GM12873 (cell line): ENCODE measurements around the gene PARN.

Experiments used
- CTCF ChIP-seq: IDR thresholded peaks from 2 replicates; pipeline ENCODE4 v1.5.1; 2012; ENCODE audit warnings: low read depth, mild to moderate bottlenecking, moderate library complexity, low read length, control low read depth; ENCODE audit not compliant: insufficient read depth; ENCODE audit errors: missing control alignments

The PARN gene

GRCh38 chr16:14415291-14415690 is 214.8 kb downstream of the PARN start:
- TF ChIP-seq CTCF, result no peak

DNA sequence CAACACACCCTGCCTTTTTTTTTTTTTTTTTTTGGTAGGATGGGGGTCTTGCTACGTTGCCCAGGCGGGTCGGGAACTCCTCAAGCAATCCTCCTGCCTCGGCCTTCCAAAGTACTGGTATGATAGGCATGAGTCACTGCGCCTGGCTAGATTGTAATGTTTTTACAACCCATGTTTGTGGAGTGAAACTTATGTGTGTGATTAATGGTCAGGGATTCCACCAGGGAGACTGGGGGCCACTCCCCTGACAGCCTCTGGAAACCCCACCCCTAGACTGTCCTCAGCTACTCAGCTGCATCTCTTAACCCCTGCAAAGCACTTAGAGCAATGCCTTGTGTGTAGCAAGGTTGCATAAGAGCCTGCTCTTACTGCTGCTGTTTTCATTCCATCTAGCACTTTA is 220.5 kb downstream of the PARN start:
- TF ChIP-seq CTCF, result no peak

GRCh38 chr16:14407786-14408399 is 222.2 kb downstream of the PARN start:
- TF ChIP-seq CTCF, result no peak

- TF ChIP-seq CTCF, result no peak
Measured at GRCh38 chr16:14405611-14406537, 224.2 kb downstream of the PARN start.

DNA sequence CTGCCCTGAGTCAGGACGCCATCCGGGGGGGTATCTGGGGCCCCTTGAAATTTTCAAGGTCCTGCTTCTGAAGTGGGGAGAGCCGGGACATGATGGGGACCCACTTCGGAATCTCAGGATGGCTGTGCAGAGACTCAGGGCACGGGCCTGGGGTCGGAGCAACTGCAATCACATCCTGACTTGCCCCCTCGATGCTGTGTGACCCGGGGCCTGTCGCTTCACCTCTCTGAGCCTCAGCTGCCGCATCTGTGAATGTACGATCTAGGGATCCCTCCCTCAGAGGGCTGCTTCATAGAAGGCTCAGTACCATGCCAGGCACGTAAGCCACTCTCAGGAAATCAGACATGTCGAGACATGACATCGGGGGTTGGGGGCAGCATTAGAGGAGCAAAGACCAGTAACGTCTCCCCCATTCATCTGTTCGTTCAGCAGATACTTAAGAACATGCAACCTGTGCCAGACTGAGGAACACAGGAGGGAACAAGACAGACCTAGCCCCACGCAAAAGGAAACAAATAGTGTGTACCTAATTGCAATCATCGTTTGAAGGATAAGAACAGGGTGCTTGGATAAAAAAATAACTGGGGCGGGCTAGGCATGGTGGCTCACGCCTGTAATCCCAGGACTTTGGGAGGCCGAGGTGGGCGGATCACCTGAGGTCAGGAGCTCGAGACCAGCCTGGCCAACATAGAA is 229.6 kb downstream of the PARN start:
- TF ChIP-seq CTCF, result no peak

GRCh38 chr16:14399378-14400284 is 230.4 kb downstream of the PARN start:
- no peak for TF ChIP-seq CTCF
